ENCODE measurements around the gene RNF220.
A peak's percentile ranks its signal among the peaks of the same experiment; 100 is the strongest.

The RNF220 gene

GRCh38 chr1:44405031-44405797 lies at the start of gene RNF220:
Gene RNF220 (plus strand): TSS chr1:44405255.
- TF ChIP-seq, protein P1, sequence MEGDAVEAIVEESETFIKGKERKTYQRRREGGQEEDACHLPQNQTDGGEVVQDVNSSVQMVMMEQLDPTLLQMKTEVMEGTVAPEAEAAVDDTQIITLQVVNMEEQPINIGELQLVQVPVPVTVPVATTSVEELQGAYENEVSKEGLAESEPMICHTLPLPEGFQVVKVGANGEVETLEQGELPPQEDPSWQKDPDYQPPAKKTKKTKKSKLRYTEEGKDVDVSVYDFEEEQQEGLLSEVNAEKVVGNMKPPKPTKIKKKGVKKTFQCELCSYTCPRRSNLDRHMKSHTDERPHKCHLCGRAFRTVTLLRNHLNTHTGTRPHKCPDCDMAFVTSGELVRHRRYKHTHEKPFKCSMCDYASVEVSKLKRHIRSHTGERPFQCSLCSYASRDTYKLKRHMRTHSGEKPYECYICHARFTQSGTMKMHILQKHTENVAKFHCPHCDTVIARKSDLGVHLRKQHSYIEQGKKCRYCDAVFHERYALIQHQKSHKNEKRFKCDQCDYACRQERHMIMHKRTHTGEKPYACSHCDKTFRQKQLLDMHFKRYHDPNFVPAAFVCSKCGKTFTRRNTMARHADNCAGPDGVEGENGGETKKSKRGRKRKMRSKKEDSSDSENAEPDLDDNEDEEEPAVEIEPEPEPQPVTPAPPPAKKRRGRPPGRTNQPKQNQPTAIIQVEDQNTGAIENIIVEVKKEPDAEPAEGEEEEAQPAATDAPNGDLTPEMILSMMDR (IDR thresholded peaks at IDR 0.05; ENCODE audit: low read depth, low read length) = no peak
- peak within 1 kb of the TSS; percentile 38 to 50 for H3K4me3 ChIP-seq (replicated peaks in 1 of 2; ENCODE audit: low read depth in 2 of 2, low read length in 2 of 2)
- peak; percentile 59 to 76 for DNase-seq (ENCODE audit: low read depth in 2 of 2)

DNA sequence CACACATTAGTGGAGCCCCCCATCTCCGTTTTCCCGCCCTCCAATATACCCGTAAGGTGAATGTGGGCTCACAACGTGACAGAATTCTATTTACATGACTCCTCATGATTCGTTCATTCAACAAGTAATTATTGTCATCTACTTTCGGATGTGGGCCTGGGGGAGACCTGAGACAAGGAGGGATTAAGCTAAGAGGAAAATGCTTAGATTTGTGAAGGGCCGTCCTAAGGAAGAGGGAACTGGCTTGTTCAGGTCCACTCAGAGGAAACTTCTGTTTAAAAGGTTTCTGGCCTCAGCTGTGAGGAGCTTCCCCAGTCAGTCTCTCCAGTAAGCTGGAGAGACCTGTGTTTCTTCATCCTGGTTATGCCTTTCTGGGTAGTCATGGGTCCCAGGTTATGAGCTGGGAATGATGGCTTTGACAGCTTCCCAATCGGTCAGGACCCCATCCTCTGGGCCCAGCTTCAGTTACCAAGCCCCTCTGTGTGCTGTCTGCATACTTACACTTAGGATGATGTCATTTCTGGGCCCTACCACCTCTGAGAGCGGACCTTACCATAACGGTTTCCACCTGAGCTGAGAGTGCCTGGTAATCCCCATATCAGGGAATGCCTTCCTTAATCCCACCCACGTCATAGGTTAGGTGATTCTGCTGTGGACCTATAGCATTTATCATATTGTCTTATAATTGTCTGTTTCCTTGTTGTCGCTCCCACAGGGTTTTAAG lies 49.3 kb upstream of the RNF220 start:
- TF ChIP-seq, protein P1 (IDR thresholded peaks at IDR 0.05; ENCODE audit: low read depth, low read length) = no peak
- H3K4me3 ChIP-seq (replicated peaks in 1 of 2; ENCODE audit: low read depth in 2 of 2, low read length in 2 of 2) = peak overlapping the region in 1 of 2 donors; percentile 82
- DNase-seq (ENCODE audit: low read depth in 2 of 2) = no peak

- TF ChIP-seq, protein P1 (IDR thresholded peaks at IDR 0.05; ENCODE audit: low read depth, low read length) = no peak
- DNase-seq (ENCODE audit: low read depth in 2 of 2) = no peak
These were observed 47.3 kb upstream of the RNF220 start for GRCh38 chr1:44357710-44358109.

GRCh38 chr1:44359234-44359935 lies 45.7 kb upstream of the RNF220 start:
- no peak overlapping the region for H3K4me3 ChIP-seq (replicated peaks in 1 of 2; ENCODE audit: low read depth in 2 of 2, low read length in 2 of 2)
- TF ChIP-seq, protein P1 (IDR thresholded peaks at IDR 0.05; ENCODE audit: low read depth, low read length) = no peak
- DNase-seq (ENCODE audit: low read depth in 2 of 2) = no peak

More at GRCh38 chr1:44357710-44358109, 47.3 kb upstream of the RNF220 start:
- no peak overlapping the region for H3K4me3 ChIP-seq (replicated peaks in 1 of 2; ENCODE audit: low read depth in 2 of 2, low read length in 2 of 2)

GRCh38 chr1:44361478-44361877 lies 43.6 kb upstream of the RNF220 start:
- H3K4me3 ChIP-seq (replicated peaks in 1 of 2; ENCODE audit: low read depth in 2 of 2, low read length in 2 of 2) = no peak overlapping the region
- TF ChIP-seq, protein P1 (IDR thresholded peaks at IDR 0.05; ENCODE audit: low read depth, low read length) = peak; percentile 10
- DNase-seq (ENCODE audit: low read depth in 2 of 2) = peak; percentile 15 to 30

DNA sequence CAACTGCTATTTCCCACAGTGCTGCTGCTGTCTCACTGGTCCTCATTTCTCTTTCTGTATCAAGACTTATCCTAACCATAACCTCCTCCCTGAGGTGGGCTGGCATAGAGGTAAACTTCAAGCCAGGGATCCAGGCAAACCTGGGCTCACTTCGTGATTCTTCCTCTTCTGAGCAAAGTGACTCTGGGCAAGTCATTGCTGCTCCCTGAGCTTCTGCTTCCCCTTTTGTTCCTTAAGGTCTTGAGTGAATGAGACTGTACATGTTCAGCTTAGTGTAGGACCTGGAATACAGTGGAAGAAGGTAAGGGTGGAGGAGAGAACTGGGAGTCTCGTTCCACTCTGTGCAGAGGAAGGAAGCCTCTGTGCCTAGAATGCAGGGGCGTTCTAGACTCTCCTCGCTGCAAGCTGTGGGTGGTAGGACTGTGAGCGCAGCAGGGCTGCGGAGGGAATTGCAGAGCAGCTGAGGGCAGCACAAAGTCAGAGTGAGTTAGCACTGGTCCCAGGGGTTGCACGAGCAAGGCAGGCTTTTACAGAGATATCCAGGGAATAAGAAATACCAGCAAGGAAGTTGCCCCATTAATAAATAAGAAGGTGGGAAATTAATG lies 38.6 kb upstream of the RNF220 start:
- no peak for DNase-seq (ENCODE audit: low read depth in 2 of 2)
- TF ChIP-seq, protein P1 (IDR thresholded peaks at IDR 0.05; ENCODE audit: low read depth, low read length) = no peak
- no peak overlapping the region for H3K4me3 ChIP-seq (replicated peaks in 1 of 2; ENCODE audit: low read depth in 2 of 2, low read length in 2 of 2)

Measured in cardiac fibroblast (primary cell).